ENCODE data around the gene COL4A3.

DNA sequence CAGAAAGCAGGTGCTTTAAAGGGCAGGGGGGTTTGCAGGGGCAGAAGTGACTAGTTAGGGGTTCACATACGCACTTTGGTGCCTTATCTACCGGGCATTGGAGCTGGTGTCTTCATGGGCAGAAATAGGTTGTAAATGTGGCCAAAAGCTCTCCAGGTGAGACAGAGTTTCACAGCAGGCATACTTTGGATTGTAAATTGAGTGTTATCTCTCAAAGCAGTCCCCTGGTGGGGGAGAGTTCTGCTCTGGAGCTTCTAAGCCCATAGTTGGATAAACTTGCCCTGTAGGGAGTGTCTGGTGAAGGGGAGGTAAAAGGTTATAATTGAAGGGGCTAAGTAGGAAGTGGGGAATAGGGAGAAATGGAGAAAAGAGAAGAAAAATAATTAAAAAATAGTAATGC is 43.1 kb downstream of the COL4A3 start:
- TF ChIP-seq CTCF (IDR thresholded peaks at IDR 0.05) (no peak), POLR2A (IDR thresholded peaks at IDR 0.05) (no peak)
